ENCODE data around the gene CREB3L1.

CREB3L1 gene

GRCh38 chr11:46361283-46362155, 84.1 kb downstream of the CREB3L1 start:
- H3K27me3 ChIP-seq (ENCODE audit: insufficient read depth, low read depth): no peaks in the 10 kb centered on the region
- no peak overlapping the region for H3K27ac ChIP-seq
- no peak overlapping the region for H3K4me3 ChIP-seq (IDR thresholded peaks at IDR 0.05; ENCODE audit: insufficient read depth, low read depth, low read length)
- H3K9ac ChIP-seq: no peak overlapping the region
- peaks cover 6% of the 10 kb centered on the region for H3K4me1 ChIP-seq (ENCODE audit: low read depth, poor library complexity, severe bottlenecking)
- no peaks in the 10 kb centered on the region for H3K36me3 ChIP-seq (ENCODE audit: insufficient read depth)
- H4K20me1 ChIP-seq (ENCODE audit: insufficient read depth): no peaks in the 10 kb centered on the region
- H3K79me2 ChIP-seq (ENCODE audit: insufficient read depth, low read depth): no peaks in the 10 kb centered on the region; the same call in 1 of the 2 replicates
- no peak overlapping the region for H2AFZ ChIP-seq (ENCODE audit: low read depth)
- no peak overlapping the region for H3K4me2 ChIP-seq
- TF ChIP-seq CTCF (conservative IDR thresholded peaks at IDR 0.05; ENCODE audit: low read depth, low read length): no peak

- Histone ChIP-seq H3K27me3 (ENCODE audit: insufficient read depth, low read depth) (no peaks in the 10 kb centered on the region), H2AFZ (ENCODE audit: low read depth) (no peak overlapping the region), H3K9ac (no peak overlapping the region), H3K4me2 (no peak overlapping the region), H3K36me3 (ENCODE audit: insufficient read depth) (no peaks in the 10 kb centered on the region), H3K4me1 (ENCODE audit: low read depth, poor library complexity, severe bottlenecking) (no peaks in the 10 kb centered on the region), H3K4me3 (IDR thresholded peaks at IDR 0.05; ENCODE audit: insufficient read depth, low read depth, low read length) (no peak overlapping the region), H3K79me2 (ENCODE audit: insufficient read depth, low read depth) (no peaks in the 10 kb centered on the region; the same call in 1 of the 2 replicates), H4K20me1 (ENCODE audit: insufficient read depth) (no peaks in the 10 kb centered on the region), H3K27ac (no peak overlapping the region)
- no peak for TF ChIP-seq CTCF (conservative IDR thresholded peaks at IDR 0.05; ENCODE audit: low read depth, low read length)
These were observed 84.9 kb downstream of the CREB3L1 start for GRCh38 chr11:46362156-46363030.

- Histone ChIP-seq H2AFZ (ENCODE audit: low read depth) (no peak overlapping the region), H3K4me3 (IDR thresholded peaks at IDR 0.05; ENCODE audit: insufficient read depth, low read depth, low read length) (no peak overlapping the region), H3K4me2 (no peak overlapping the region)
These were observed 85.6 kb downstream of the CREB3L1 start for GRCh38 chr11:46363031-46363407.

More at GRCh38 chr11:46363031-46363407, 85.6 kb downstream of the CREB3L1 start:
- no peaks in the 10 kb centered on the region for H4K20me1 ChIP-seq (ENCODE audit: insufficient read depth)
- no peak for TF ChIP-seq CTCF (conservative IDR thresholded peaks at IDR 0.05; ENCODE audit: low read depth, low read length)
- H3K27me3 ChIP-seq (ENCODE audit: insufficient read depth, low read depth): no peaks in the 10 kb centered on the region
- no peak overlapping the region for H3K9ac ChIP-seq
- no peaks in the 10 kb centered on the region for H3K36me3 ChIP-seq (ENCODE audit: insufficient read depth)
- no peaks in the 10 kb centered on the region for H3K4me1 ChIP-seq (ENCODE audit: low read depth, poor library complexity, severe bottlenecking)
- H3K27ac ChIP-seq: no peak overlapping the region
- no peaks in the 10 kb centered on the region; the same call in 1 of the 2 replicates for H3K79me2 ChIP-seq (ENCODE audit: insufficient read depth, low read depth)

Measured in KMS-11 (cell line).